Forelimb muscle (tissue), 1 donor: ENCODE results near the gene ZCCHC8. TPM values are rescaled to one million over a fixed set of nuclear protein-coding genes. Genes with fewer than 3 reads are reported as not detected.
"Not testable (repeated sequence)": the region's sequence is repeated elsewhere in the genome, so short reads cannot be mapped to it uniquely, and the experiment has no call there.

Experiments
- DNase-seq: peaks from one replicate; pipeline ENCODE4 v3.0.0-alpha.2; 2013; ENCODE audit warnings: low read depth
- polyA plus RNA-seq: library from polyadenylated mRNA; unstranded; fragments of 120-200 nt; gene quantifications from one replicate; pipeline ENCODE4 v1.2.1, GENCODE V29; 2013; ENCODE audit not compliant: insufficient read length

The ZCCHC8 gene
- polyA plus RNA-seq, 1 donor = 27.1 TPM

DNA sequence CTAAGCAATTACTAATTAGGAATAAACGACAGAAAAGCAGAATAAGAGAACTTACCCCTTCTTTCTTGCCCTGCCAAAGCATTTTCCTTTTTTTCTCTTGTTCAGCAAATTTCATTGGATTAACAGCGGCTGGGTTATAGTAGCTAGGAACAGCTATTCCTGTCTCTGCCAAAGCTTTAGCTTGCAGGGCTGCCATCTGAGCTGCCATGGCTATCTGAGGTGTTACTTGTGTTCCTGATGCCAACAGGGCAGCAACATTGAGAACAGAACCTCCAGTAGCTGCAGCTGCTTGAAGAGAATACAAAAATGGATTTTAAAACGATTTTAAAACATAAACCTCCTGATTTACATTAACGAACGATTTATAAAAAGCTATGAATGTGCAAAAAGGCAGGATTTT is 7.4 kb upstream of the ZCCHC8 start:
- DNase-seq = no peak

- no peak for DNase-seq
Measured at GRCh38 chr12:122506393-122506938, 5.7 kb upstream of the ZCCHC8 start.

- DNase-seq = no peak
Measured at GRCh38 chr12:122505419-122506051, 4.8 kb upstream of the ZCCHC8 start.

GRCh38 chr12:122503783-122504590 is 3.3 kb upstream of the ZCCHC8 start:
- no peak for DNase-seq

GRCh38 chr12:122503147-122503751 is 2.5 kb upstream of the ZCCHC8 start:
- no peak for DNase-seq

DNA sequence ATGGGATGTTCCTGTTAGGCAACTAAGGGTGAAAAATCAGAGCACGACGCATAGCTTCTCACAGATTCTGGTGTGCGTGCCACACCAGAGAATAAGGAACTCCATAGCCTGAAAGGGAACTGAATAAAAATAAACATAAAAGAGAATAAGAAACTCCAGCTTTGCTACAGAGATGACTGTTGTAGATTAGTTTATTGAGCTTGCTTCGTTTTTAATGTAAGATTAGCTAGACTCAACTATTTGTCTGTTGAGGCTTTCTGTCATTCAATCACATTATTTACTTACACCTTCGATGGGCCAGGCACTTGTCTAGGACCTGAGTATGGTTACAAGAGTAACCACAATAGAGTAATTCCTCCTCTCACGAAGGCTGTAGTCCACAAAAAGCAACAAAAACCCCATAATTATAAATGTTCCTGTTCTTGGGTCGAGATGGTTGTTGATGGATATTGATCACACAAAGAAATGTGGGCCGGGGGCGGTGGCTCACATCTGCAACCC is 807 bp upstream of the ZCCHC8 start:
- no peak for DNase-seq

DNA sequence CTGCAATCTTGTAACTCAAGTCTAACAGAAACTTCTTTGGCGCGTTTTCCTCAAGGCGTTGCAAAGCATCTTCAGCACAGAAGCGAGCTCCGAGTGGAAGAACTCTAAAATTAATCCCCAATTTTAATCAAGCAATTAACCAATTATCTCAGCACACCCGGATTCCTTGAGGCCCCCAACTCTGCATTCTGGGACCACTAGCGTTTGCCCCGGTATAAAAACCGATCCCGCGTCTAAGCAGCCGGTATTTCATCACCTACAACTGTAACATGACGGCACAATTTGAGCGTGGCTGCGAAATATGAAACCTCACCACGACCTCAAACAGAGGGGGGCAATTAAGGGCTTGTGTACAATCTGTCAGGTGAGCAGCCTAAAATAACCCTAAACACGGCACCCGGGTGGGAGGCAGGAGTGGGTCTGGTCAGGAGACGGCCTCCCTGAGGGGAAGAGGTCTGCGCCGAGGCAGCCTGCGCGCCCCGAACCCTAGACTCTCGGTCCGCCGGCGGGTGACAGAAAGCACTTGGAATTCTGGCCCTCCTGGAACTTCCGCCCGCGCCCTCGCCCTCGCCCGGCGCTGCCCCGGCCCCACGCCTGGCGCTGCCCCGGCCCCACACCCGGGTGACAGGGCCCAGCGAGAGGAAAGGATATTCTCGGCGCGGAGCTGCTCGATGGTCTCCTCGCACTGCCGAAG is 594 bp downstream of the ZCCHC8 start:
- peak; percentile 46 for DNase-seq

GRCh38 chr12:122495258-122495657 is 5.5 kb downstream of the ZCCHC8 start:
- DNase-seq = no peak

GRCh38 chr12:122493222-122493621 is 7.5 kb downstream of the ZCCHC8 start:
- not testable (repeated sequence) for DNase-seq

GRCh38 chr12:122491991-122492390 is 8.7 kb downstream of the ZCCHC8 start:
- DNase-seq = no peak

GRCh38 chr12:122489038-122489437 is 11.7 kb downstream of the ZCCHC8 start:
- no peak for DNase-seq

- not testable (repeated sequence) for DNase-seq
Measured at GRCh38 chr12:122487807-122488206, 12.9 kb downstream of the ZCCHC8 start.

- DNase-seq = no peak
Measured at GRCh38 chr12:122486805-122487426, 13.8 kb downstream of the ZCCHC8 start.

GRCh38 chr12:122486360-122486759 is 14.4 kb downstream of the ZCCHC8 start:
- DNase-seq = not testable (repeated sequence)

GRCh38 chr12:122484385-122484784 is 16.3 kb downstream of the ZCCHC8 start:
- not testable (repeated sequence) for DNase-seq

DNA sequence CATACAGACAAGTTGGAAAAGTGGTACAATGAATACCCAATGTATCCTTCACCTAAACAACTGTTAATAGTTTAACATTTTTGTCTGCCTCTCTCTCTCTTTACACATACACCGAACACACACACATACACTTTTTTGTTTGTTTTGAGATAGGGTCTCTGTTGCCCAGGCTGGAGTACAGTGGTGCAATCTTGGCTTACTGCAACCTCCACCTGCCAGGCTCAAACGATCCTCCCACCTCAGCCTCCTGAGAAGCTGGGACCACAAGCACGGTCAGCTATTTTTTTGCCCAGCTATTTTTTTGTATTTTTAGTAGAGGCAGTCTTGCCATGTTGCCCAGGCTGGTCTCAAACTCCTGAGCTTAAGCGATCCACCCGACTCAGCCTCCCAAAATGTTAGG is 16.8 kb downstream of the ZCCHC8 start:
- DNase-seq = no peak

DNA sequence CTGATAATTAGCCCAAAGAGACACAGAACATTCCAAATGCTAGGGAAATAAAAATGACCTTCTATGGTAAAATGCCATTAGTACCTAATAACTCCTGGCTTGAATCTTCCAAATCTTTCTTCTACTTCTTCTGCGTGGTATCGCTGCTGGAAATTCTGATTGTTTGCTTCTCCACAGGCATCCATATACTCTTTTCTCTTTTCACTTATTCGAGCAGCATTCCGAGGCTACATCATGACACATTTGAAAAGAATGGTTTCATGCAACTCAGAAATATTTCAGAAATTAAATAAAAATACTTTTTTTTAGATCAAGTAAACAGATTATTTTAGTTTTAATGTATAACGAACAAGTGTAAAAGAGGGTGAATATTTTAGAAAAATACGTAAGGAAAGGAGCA is 18.9 kb downstream of the ZCCHC8 start:
- DNase-seq = no peak

DNA sequence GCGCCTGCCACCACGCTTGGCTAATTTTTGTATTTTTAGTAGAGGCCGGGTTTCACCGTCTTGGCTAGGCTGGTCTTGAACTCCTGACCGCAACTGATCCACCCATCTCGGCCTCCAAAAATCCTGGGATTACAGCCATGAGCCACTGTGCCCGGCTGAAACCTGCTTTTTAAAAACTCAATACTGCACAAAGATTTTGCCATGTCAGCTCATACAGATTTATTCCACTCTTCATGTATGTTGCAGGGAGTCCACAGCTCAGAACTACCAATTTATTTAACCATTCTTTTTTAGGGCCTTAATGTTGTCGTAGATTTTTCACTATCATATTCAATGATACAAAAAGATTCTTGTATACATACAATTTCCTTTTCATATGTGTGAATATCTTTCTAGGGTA is 20.0 kb downstream of the ZCCHC8 start:
- no peak for DNase-seq

DNA sequence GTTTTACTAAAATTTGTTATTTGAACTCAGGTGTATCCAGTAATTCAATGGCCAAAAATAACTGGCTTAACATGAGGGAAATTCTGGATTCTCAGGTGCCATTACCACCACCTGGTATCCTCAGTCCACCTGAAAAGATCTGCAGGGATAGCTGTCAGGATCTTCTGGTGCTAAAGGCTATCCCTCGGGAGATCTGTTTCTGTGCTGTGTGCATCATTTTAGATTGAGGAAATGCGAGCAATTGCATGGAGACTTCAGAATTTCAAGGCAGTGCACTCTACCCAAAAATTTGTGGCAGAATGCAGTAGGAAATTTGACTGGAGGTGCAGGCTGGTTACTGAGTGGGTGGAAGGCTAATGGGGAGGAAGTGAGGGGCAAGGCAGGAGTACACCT is 26.4 kb downstream of the ZCCHC8 start:
- DNase-seq = no peak

DNA sequence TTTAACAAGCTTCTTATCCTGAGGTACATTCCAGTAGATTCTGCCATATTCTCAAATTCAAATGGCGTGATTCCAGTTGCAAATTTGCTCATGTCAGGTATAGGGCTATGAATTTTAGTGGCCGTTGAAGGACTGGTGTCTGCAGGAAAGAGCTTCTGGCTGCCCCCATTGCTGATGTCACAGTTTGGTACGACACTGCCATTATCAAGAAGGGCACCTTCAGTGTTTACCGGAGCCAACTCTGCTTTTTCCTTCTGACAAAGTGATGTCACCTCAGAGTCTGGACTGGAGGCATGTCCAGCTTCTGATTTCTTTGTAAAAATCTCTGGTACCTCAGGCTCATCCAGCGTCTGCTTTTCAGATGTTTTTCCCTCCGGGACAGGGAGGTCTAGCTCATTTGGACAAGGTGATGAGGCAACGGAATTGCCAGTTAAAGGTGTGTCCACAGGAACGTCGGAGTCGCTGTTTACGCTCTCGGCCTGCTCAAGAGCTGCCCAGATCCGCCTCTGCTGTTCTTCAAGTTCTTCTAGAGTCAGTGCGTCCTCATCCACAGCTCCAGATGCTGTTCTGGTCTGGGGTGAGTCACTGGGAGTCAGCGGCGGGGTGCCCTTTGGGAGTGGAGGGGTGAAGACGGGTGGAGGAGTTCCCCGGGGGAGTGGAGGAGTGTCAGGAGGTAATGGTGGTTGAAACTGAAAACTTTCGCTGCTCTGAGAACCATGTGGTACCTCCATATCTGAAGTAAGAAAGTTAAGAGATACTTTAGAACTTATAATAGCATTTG is 27.0 kb downstream of the ZCCHC8 start:
- DNase-seq = no peak
